ENCODE measurements around the gene CNKSR3.

DNA sequence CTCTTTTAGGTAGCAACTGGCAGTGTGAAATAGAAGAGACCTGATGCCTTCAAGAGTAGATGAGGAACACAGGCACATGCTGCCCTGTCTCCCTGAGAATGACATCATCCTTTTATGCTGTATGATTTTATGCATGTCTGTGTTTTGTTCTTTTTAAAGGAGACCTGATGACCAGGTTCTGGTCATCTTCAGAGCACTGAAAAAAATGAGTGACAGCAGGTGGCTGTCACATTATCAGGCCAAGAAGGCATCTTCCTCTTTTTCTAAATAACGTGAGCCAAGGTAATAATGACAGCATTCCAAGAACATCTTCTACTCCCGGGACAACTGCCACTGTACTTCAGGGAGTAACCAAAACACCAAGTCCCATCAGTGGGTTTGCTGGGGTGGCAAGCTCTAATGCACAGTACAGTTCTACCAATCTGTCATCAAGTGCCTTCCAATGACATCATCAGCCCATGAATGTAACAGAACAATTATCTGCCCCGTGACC is 28.9 kb downstream of the CNKSR3 start:
- TF ChIP-seq, protein P1, sequence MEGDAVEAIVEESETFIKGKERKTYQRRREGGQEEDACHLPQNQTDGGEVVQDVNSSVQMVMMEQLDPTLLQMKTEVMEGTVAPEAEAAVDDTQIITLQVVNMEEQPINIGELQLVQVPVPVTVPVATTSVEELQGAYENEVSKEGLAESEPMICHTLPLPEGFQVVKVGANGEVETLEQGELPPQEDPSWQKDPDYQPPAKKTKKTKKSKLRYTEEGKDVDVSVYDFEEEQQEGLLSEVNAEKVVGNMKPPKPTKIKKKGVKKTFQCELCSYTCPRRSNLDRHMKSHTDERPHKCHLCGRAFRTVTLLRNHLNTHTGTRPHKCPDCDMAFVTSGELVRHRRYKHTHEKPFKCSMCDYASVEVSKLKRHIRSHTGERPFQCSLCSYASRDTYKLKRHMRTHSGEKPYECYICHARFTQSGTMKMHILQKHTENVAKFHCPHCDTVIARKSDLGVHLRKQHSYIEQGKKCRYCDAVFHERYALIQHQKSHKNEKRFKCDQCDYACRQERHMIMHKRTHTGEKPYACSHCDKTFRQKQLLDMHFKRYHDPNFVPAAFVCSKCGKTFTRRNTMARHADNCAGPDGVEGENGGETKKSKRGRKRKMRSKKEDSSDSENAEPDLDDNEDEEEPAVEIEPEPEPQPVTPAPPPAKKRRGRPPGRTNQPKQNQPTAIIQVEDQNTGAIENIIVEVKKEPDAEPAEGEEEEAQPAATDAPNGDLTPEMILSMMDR (IDR thresholded peaks at IDR 0.05; ENCODE audit: control extremely low read depth in 1 of 3, insufficient read depth in 1 of 3, low read depth in 1 of 3, low read length in 3 of 3), result no peak
- TF ChIP-seq TAF1 (IDR thresholded peaks at IDR 0.05; ENCODE audit: low read depth, low read length) (no peak), CHD2 (IDR thresholded peaks at IDR 0.05; ENCODE audit: low read length) (no peak), EZH2 (IDR thresholded peaks at IDR 0.05; ENCODE audit: low read depth, low read length, severe bottlenecking) (no peak), HDAC6 (IDR thresholded peaks at IDR 0.05; ENCODE audit: low read depth, low read length) (no peak), JUND (IDR thresholded peaks at IDR 0.05; ENCODE audit: low read length) (no peak), PHF8 (conservative IDR thresholded peaks at IDR 0.05; ENCODE audit: low read depth, low read length) (no peak), SP1 (IDR thresholded peaks at IDR 0.05; ENCODE audit: low read depth, low read length) (no peak), POLR2AphosphoS5 (IDR thresholded peaks at IDR 0.05; ENCODE audit: low read depth, low read length) (no peak), BACH1 (IDR thresholded peaks at IDR 0.05; ENCODE audit: low read length) (no peak), POLR2A (IDR thresholded peaks at IDR 0.05; ENCODE audit: control extremely low read depth in 1 of 2, low read depth in 2 of 2, low read length in 2 of 2) (no peak)
